IMR-90 (cell line): ENCODE data around the gene DEFB121. TPM values are rescaled to one million over a fixed set of nuclear protein-coding genes. Genes with fewer than 3 reads are reported as not detected.

ENCODE experiments used
- ATAC-seq: fragments of 200-7000 bp; cut with Tn5 transposase; 2 replicates; pipeline ENCODE4 v1.9.1; 2020; ENCODE audit warnings: low read depth, mild to moderate bottlenecking, moderate library complexity
- BruUV-seq: library from RNA; stranded (reverse); fragments of 400-500 nt; replicated peaks from 2 replicates; lab custom pipeline; 2021; lab: Mats Ljungman, UMichigan
- CTCF ChIA-PET: fragments of 300-600 bp; formaldehyde crosslinking; extraction: SDS; loops from one replicate; lab custom pipeline; 2021; ENCODE audit warnings: antibody characterized with exemption; lab: Yijun Ruan, JAX
- POLR2A ChIA-PET: fragments of 300-600 bp; sonication (Branson Sonifier 250); formaldehyde crosslinking; loops from one replicate; lab custom pipeline; 2022; ENCODE audit warnings: antibody characterized with exemption; ENCODE audit not compliant: unreplicated experiment; lab: Charles Lee
- DNase-seq: peaks from one replicate; pipeline ENCODE4 v3.0.0; 2013
- H2AFZ ChIP-seq: replicated peaks from 2 replicates; pipeline ENCODE3; 2013; ENCODE audit warnings: low read length, mild to moderate bottlenecking; ENCODE audit not compliant: poor library complexity
- H2AK5ac ChIP-seq: 2 replicates; pipeline ENCODE4 v1.6.1; 2013; ENCODE audit warnings: low read depth, low read length, inconsistent platforms
- H2AK9ac ChIP-seq: replicated peaks from 2 replicates; pipeline ENCODE3; 2013; ENCODE audit warnings: mild to moderate bottlenecking, low read depth, low read length, moderate library complexity; ENCODE audit not compliant: poor library complexity
- H2BK120ac ChIP-seq: 2 replicates; pipeline ENCODE4 v1.6.1; 2013; ENCODE audit warnings: low read depth, low read length, inconsistent platforms
- H2BK15ac ChIP-seq: 3 replicates; pipeline ENCODE4 v1.6.1; 2013; ENCODE audit warnings: low read depth, low read length, inconsistent platforms
- H2BK20ac ChIP-seq: 2 replicates; pipeline ENCODE4 v1.6.1; 2013; ENCODE audit warnings: low read depth, mild to moderate bottlenecking, inconsistent platforms, low read length, moderate library complexity
- H2BK5ac ChIP-seq: 2 replicates; pipeline ENCODE4 v1.6.1; 2013; ENCODE audit warnings: mild to moderate bottlenecking, low read depth, low read length, inconsistent platforms; ENCODE audit not compliant: poor library complexity, severe bottlenecking
- H3K14ac ChIP-seq: replicated peaks from 2 replicates; pipeline ENCODE4 v1.6.1; 2013; ENCODE audit warnings: low read depth, low read length, inconsistent platforms
- H3K18ac ChIP-seq: 2 replicates; pipeline ENCODE4 v1.6.1; 2013; ENCODE audit warnings: low read depth, low read length, control low read depth
- H3K23ac ChIP-seq: 2 replicates; pipeline ENCODE4 v1.6.1; 2013; ENCODE audit warnings: low read depth, low read length, inconsistent platforms
- H3K27ac ChIP-seq: 2 replicates; pipeline ENCODE4 v1.5.1; 2013; ENCODE audit warnings: mild to moderate bottlenecking, control low read depth, low read length; ENCODE audit not compliant: insufficient read depth
- H3K27me3 ChIP-seq: 2 replicates; pipeline ENCODE4 v1.6.1; 2013; ENCODE audit warnings: low read length; ENCODE audit not compliant: control insufficient read depth, insufficient read depth
- H3K36me3 ChIP-seq: 2 replicates; pipeline ENCODE4 v1.6.1; 2013; ENCODE audit warnings: low read length, mixed read lengths; ENCODE audit not compliant: control insufficient read depth, insufficient read depth
- H3K4ac ChIP-seq: 2 replicates; pipeline ENCODE4 v1.6.1; 2013; ENCODE audit warnings: low read depth, low read length, inconsistent platforms
- H3K4me1 ChIP-seq: 2 replicates; pipeline ENCODE4 v1.6.1; 2013; ENCODE audit warnings: low read length, mixed read lengths; ENCODE audit not compliant: control insufficient read depth, insufficient read depth
- H3K4me2 ChIP-seq: 2 replicates; pipeline ENCODE4 v1.6.1; 2013; ENCODE audit warnings: low read depth, mild to moderate bottlenecking, control low read depth, low read length, moderate library complexity
- H3K4me3 ChIP-seq: 2 replicates; pipeline ENCODE4 v1.5.1; 2013; ENCODE audit warnings: low read depth, mild to moderate bottlenecking, control low read depth, low read length, moderate library complexity; ENCODE audit not compliant: insufficient read depth
- H3K56ac ChIP-seq: 2 replicates; pipeline ENCODE4 v1.6.1; 2013; ENCODE audit warnings: low read length, inconsistent platforms; ENCODE audit not compliant: insufficient read depth; ENCODE audit errors: extremely low read depth
- H3K79me1 ChIP-seq, 2 experiments: 2 replicates each; pipeline ENCODE4 v1.6.1; 2013; ENCODE audit warnings: low read length in 2 of 2, inconsistent platforms in 1 of 2, low read depth in 1 of 2
- H3K9ac ChIP-seq: 2 replicates; pipeline ENCODE4 v1.6.1; 2013; ENCODE audit warnings: low read depth, low read length, control low read depth
- H3K9me1 ChIP-seq: 2 replicates; pipeline ENCODE4 v1.6.1; 2013; ENCODE audit warnings: low read length, inconsistent platforms; ENCODE audit not compliant: insufficient read depth
- H3K9me3 ChIP-seq: 2 replicates; pipeline ENCODE4 v1.6.1; 2013; ENCODE audit warnings: low read length; ENCODE audit not compliant: control insufficient read depth, insufficient read depth
- H4K20me1 ChIP-seq: 2 replicates; pipeline ENCODE4 v1.6.1; 2013; ENCODE audit warnings: low read length, inconsistent platforms; ENCODE audit not compliant: insufficient read depth
- H4K5ac ChIP-seq: 2 replicates; pipeline ENCODE4 v1.6.1; 2013; ENCODE audit warnings: mild to moderate bottlenecking, low read depth, low read length, control low read depth
- H4K8ac ChIP-seq, 2 experiments: 2 replicates each; pipeline ENCODE4 v1.6.1; 2013; ENCODE audit warnings: low read depth in 2 of 2, low read length in 2 of 2, control low read depth in 1 of 2, inconsistent platforms in 1 of 2
- H4K91ac ChIP-seq: 2 replicates; pipeline ENCODE4 v1.6.1; 2013; ENCODE audit warnings: low read depth, low read length, inconsistent platforms; ENCODE audit not compliant: insufficient read depth
- BHLHE40 ChIP-seq: fragments of 150-350 bp; IDR thresholded peaks from 2 replicates; pipeline ENCODE4 v1.6.1; 2016; ENCODE audit warnings: mild to moderate bottlenecking, low read depth, low read length
- CEBPB ChIP-seq: IDR thresholded peaks from 2 replicates; pipeline ENCODE4 v1.6.1; 2012; ENCODE audit warnings: low read depth, low read length, improper control_type of control experiment
- FOS ChIP-seq: fragments of 150-350 bp; IDR thresholded peaks from 2 replicates; pipeline ENCODE4 v1.6.1; 2016; ENCODE audit warnings: low read depth, low read length
- MAFK ChIP-seq: IDR thresholded peaks from 2 replicates; pipeline ENCODE4 v1.6.1; 2012; ENCODE audit warnings: low read depth, low read length, improper control_type of control experiment
- MAZ ChIP-seq: IDR thresholded peaks from 2 replicates; pipeline ENCODE4 v1.6.1; 2012; ENCODE audit warnings: low read depth, mild to moderate bottlenecking, low read length, improper control_type of control experiment, moderate library complexity, borderline replicate concordance
- RAD21 ChIP-seq: IDR thresholded peaks from 2 replicates; pipeline ENCODE4 v1.6.1; 2012; ENCODE audit warnings: low read length, improper control_type of control experiment
- RFX5 ChIP-seq: IDR thresholded peaks from 2 replicates; pipeline ENCODE4 v1.8.0; 2012; ENCODE audit warnings: low read depth, mild to moderate bottlenecking, low read length, moderate library complexity
- SMC3 ChIP-seq: fragments of 150-350 bp; IDR thresholded peaks from 2 replicates; pipeline ENCODE4 v1.6.1; 2016; ENCODE audit warnings: low read depth, mild to moderate bottlenecking, antibody characterized with exemption, low read length, moderate library complexity
- WGBS, 2 experiments: methylation state at CpG; one replicate each; pipeline versions ENCODE4 v1.1.5 to v1.1.7; 2013; ENCODE audit warnings: missing lambda C conversion rate in 2 of 2; ENCODE audit not compliant: insufficient read length in 1 of 2; ENCODE audit errors: extremely low coverage in 2 of 2; 5-methylcytosine and 5-hydroxymethylcytosine counted together
- dilution Hi-C: fragments of 300-500 bp; cut with HindIII; formaldehyde crosslinking; loops from one replicate; pipeline ENCODE4 v1.14.3; 2018; ENCODE audit warnings: low sequenced_read_pairs; ENCODE audit not compliant: unreplicated experiment
- in situ Hi-C: fragments of 300-500 bp; cut with MboI; formaldehyde crosslinking; loops from 3 replicates; pipeline ENCODE4 v1.14.3; 2019; ENCODE audit warnings: low sequenced_read_pairs, inconsistent platforms, mixed read lengths
- intact Hi-C: fragments of 100-400 bp; cut with micrococcal nuclease; formaldehyde crosslinking; loops from 2 replicates; pipeline ENCODE4 v1.10.0; 2022
- polyA plus RNA-seq, 3 experiments: library from polyadenylated mRNA; depleted of rRNA; stranded (reverse); fragments of >200 nt; gene quantifications; 2 replicates each; pipeline ENCODE4 v1.2.3, GENCODE V29; 2012; ENCODE audit warnings: low replicate concordance in 1 of 3
- total RNA-seq: library from RNA; depleted of rRNA; stranded (reverse); fragments of >200 nt; gene quantifications from 2 replicates; pipeline ENCODE4 v1.2.3, GENCODE V29; 2012
- TF ChIP-seq, protein P1 (sequence below): fragments of 150-350 bp; IDR thresholded peaks from 2 replicates; pipeline ENCODE4 v1.6.1; 2016; ENCODE audit warnings: low read depth, mild to moderate bottlenecking, low read length, moderate library complexity, borderline replicate concordance
- TF ChIP-seq, protein P2 (sequence below): fragments of 150-350 bp; IDR thresholded peaks from 2 replicates; pipeline ENCODE4 v1.6.1; 2017; ENCODE audit warnings: mild to moderate bottlenecking, antibody characterized with exemption, low read length, low read depth
- TF ChIP-seq, protein P3 (sequence below): conservative IDR thresholded peaks from 2 replicates; pipeline ENCODE4 v1.5.1; 2012; ENCODE audit warnings: mild to moderate bottlenecking, low read depth, low read length, improper control_type of control experiment

The DEFB121 gene
- total and polyA plus RNA-seq, 2 of the 4 experiments (the other 2 are of a cell fraction): not detected

DNA sequence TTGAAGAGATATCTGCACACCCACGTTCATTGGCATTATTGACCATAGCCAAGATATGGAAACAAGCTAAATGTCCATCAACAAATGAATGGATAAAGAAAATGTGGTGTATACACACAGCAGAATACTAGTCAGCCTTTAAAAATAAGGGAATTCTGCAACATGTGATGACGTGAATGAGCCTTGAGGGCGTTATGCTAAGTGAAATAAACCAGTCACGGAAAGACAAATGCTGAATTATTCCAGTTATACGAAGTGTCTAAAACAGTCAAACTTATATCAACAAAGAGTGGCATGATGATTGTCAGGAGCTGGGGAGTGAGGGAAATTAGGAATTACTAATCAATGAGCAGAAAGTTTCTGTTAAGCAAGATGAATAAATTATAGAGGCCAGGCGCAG is 8.4 kb upstream of the DEFB121 start:
- Histone ChIP-seq H3K27me3 (no peaks in the 10 kb centered on the region), H3K4me3 (no peak overlapping the region), H3K23ac (no peak overlapping the region), H3K4me2 (no peak overlapping the region), H4K8ac (no peak overlapping the region), H2AK9ac (no peak overlapping the region), H3K9me1 (no peaks in the 10 kb centered on the region), H2AK5ac (no peak overlapping the region), H2BK15ac (no peak overlapping the region), H3K14ac (no peak overlapping the region), H4K20me1 (no peaks in the 10 kb centered on the region), H3K4ac (no peak overlapping the region), H3K36me3 (no peaks in the 10 kb centered on the region), H3K9ac (no peak overlapping the region), H3K18ac (no peak overlapping the region), H3K56ac (no peak overlapping the region), H2AFZ (no peak overlapping the region), H4K5ac (no peak overlapping the region), H4K91ac (no peak overlapping the region), H3K4me1 (no peaks in the 10 kb centered on the region), H2BK20ac (no peak overlapping the region), H3K79me1 (no peaks in the 10 kb centered on the region), H2BK120ac (no peak overlapping the region), H3K9me3 (no peaks in the 10 kb centered on the region), H2BK5ac (no peak overlapping the region), H3K27ac (no peak overlapping the region)
- no peak for TF ChIP-seq RAD21
- no peak for TF ChIP-seq BHLHE40
- TF ChIP-seq MAZ: no peak
- TF ChIP-seq, protein P1, sequence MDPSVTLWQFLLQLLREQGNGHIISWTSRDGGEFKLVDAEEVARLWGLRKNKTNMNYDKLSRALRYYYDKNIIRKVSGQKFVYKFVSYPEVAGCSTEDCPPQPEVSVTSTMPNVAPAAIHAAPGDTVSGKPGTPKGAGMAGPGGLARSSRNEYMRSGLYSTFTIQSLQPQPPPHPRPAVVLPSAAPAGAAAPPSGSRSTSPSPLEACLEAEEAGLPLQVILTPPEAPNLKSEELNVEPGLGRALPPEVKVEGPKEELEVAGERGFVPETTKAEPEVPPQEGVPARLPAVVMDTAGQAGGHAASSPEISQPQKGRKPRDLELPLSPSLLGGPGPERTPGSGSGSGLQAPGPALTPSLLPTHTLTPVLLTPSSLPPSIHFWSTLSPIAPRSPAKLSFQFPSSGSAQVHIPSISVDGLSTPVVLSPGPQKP: no peak
- TF ChIP-seq CEBPB: no peak
- TF ChIP-seq, protein P2, sequence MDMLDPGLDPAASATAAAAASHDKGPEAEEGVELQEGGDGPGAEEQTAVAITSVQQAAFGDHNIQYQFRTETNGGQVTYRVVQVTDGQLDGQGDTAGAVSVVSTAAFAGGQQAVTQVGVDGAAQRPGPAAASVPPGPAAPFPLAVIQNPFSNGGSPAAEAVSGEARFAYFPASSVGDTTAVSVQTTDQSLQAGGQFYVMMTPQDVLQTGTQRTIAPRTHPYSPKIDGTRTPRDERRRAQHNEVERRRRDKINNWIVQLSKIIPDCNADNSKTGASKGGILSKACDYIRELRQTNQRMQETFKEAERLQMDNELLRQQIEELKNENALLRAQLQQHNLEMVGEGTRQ: no peak
- no peak for TF ChIP-seq MAFK
- no peak for TF ChIP-seq RFX5
- TF ChIP-seq FOS: no peak
- no peak for TF ChIP-seq SMC3
- TF ChIP-seq, protein P3, sequence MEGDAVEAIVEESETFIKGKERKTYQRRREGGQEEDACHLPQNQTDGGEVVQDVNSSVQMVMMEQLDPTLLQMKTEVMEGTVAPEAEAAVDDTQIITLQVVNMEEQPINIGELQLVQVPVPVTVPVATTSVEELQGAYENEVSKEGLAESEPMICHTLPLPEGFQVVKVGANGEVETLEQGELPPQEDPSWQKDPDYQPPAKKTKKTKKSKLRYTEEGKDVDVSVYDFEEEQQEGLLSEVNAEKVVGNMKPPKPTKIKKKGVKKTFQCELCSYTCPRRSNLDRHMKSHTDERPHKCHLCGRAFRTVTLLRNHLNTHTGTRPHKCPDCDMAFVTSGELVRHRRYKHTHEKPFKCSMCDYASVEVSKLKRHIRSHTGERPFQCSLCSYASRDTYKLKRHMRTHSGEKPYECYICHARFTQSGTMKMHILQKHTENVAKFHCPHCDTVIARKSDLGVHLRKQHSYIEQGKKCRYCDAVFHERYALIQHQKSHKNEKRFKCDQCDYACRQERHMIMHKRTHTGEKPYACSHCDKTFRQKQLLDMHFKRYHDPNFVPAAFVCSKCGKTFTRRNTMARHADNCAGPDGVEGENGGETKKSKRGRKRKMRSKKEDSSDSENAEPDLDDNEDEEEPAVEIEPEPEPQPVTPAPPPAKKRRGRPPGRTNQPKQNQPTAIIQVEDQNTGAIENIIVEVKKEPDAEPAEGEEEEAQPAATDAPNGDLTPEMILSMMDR: no peak
- DNase-seq: no peak
- dilution Hi-C loops (no loop called here), in situ Hi-C loops (no loop called here), intact Hi-C loops (no loop called here)
- WGBS, 2 experiments: 80% methylated on average over 1 of the region's 6 CpGs; no CpG with 5 or more reads in 1 of the 2 experiments
- POLR2A ChIA-PET: no interaction called here
- no TSS peak for BruUV-seq
- CTCF ChIA-PET: no interaction called here
- no peak for ATAC-seq
